Coronary artery (tissue), 2 donors: ENCODE measurements around the gene A4GALT.

Experiments used
- DNase-seq: peaks from one replicate; pipeline ENCODE4 v3.0.0-alpha.2; 2017; ENCODE audit warnings: low spot score
- H3K27ac ChIP-seq, 2 donors: fragments of 200-600 bp; sonication (generic); one replicate each; pipeline ENCODE4 v1.5.1; 2016 to 2019
- H3K4me3 ChIP-seq: fragments of 200-600 bp; sonication (generic); 2 replicates; pipeline ENCODE4 v1.5.1; 2016; ENCODE audit warnings: mild to moderate bottlenecking, moderate library complexity
- TF ChIP-seq, protein P1 (sequence below): fragments of 200-600 bp; sonication (generic); IDR thresholded peaks from one replicate; pipeline ENCODE4 v1.5.1; 2019; ENCODE audit warnings: antibody characterized with exemption

The A4GALT gene

DNA sequence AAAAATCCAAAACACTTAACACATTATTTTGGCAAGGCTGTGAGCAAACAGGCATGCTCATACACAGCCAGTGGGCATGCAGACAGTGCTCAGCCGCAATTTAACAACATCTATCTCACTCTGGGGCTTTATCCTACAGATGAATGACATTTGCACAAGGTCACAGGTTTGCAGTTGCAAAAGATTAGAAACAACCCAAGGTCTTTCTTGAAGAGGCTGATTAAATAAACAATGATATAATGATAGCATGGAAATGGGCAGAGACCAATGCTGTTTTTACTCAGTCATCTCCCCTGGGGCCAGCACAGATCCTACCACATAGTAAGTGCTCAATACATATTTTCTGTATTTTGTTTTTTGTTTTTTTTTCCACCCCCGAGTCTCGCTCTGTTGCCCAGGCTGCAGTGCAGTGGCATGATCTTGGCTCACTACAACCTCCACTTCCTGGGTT lies 9.4 kb downstream of the A4GALT start:
- TF ChIP-seq, protein P1, sequence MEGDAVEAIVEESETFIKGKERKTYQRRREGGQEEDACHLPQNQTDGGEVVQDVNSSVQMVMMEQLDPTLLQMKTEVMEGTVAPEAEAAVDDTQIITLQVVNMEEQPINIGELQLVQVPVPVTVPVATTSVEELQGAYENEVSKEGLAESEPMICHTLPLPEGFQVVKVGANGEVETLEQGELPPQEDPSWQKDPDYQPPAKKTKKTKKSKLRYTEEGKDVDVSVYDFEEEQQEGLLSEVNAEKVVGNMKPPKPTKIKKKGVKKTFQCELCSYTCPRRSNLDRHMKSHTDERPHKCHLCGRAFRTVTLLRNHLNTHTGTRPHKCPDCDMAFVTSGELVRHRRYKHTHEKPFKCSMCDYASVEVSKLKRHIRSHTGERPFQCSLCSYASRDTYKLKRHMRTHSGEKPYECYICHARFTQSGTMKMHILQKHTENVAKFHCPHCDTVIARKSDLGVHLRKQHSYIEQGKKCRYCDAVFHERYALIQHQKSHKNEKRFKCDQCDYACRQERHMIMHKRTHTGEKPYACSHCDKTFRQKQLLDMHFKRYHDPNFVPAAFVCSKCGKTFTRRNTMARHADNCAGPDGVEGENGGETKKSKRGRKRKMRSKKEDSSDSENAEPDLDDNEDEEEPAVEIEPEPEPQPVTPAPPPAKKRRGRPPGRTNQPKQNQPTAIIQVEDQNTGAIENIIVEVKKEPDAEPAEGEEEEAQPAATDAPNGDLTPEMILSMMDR, result no peak
- no peak overlapping the region for H3K4me3 ChIP-seq
- no peak for DNase-seq
- peak overlapping the region; percentile 5 to 51 for H3K27ac ChIP-seq

DNA sequence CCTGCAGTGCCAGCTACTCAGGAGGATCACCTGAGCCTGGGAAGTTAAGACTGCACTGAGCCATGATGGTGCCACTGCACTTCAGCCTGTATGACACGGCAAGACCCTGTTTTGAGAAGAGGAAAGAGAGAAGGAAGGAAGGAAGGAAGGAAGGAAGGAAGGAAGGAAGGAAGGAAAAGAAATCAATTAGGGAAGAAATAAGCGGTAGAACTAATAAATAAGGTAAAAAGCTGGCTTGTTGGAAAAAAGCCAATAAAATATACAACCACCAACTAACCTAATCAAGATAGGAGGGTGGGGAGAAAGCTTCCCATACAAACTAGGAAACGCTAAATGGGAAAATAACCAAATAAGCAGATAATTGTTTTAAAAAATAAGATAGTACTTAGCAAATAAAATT lies 12.3 kb downstream of the A4GALT start:
- no peak overlapping the region for H3K27ac ChIP-seq
- no peak for DNase-seq
- TF ChIP-seq, protein P1, result no peak
- no peak overlapping the region for H3K4me3 ChIP-seq

DNA sequence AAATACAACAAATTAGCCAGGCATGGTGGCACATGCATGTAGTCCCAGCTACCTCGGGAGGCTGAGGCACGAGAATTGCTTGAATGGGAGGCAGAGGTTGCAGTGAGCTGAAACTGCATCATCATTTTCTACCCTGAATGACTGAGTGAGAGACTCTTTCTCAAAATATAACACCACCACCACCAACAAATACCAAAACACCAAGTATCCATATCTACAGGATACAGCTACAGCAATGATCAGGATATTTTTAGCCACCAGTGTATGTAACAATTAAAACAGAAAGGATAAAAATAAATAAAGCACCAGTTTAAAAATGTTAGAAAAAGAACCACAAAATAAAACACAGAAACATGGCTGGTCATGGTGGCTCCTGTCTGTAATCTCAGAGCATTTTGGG lies 13.2 kb downstream of the A4GALT start:
- TF ChIP-seq, protein P1, result no peak
- H3K27ac ChIP-seq, result no peak overlapping the region
- no peak overlapping the region for H3K4me3 ChIP-seq
- no peak for DNase-seq

DNA sequence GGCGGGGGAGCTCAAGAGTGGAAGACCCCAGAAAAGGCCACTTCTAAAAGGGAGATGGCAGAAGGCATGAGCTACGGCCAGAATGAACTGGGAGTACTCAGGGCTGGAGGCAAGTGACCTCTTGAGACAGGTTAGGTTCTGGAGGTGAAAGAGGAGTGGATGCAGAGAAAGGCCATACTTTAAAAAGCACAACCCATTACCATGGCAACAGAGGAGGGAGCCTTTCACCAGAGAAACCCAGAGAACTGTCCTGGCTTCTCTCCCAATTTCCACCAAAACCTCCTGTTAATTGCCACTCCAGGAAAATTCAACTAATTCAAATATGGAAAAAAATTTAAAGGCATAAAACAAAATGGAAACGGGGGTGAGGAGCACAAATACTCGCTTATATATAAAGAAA lies 15.8 kb downstream of the A4GALT start:
- no peak overlapping the region for H3K4me3 ChIP-seq

DNA sequence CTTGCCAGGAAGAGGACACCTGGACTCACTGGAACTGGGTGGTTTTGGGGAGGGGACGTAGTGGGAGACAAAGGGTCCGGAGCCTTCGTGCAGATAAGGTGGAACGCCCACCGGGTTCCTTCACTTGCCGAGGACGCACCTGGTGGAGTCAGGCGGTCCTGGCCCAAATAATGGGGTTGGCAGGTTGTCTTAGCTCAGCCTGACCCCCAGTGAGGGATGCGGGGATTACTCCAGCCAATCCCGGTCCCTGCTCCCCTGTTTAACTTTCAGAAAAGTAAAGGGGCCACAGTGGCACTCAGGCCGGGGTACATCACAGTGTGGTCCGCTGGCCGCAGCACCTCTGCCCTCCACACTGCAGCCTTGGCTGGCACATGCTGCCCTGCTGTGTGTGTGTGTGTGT lies 18.0 kb downstream of the A4GALT start:
- TF ChIP-seq, protein P1, result no peak
- no peak overlapping the region for H3K27ac ChIP-seq
- DNase-seq, result no peak
- no peak overlapping the region for H3K4me3 ChIP-seq

More for the DNA sequence above, 15.8 kb downstream of the A4GALT start:
- no peak for DNase-seq
- no peak overlapping the region for H3K27ac ChIP-seq
- TF ChIP-seq, protein P1, result no peak

DNA sequence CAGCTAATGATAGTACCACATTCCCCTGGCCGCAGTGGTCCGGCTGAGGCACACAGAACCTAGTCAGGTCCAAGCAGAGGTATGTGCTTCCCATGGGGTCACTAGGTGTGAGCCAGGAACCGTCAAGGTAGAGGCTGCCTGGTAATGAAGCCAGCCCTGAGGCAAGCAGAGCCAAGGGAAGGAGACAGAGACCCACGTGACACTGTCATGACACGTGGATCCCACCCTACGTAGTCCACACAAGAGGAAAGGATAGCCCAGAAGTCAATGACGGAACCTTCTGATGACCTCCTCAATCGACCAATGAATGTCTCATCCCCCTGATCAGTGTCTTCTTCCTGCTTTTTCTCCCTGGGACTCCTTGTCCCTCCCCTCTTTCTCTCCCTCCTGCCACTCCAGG lies 19.0 kb downstream of the A4GALT start:
- TF ChIP-seq, protein P1, result no peak
- Histone ChIP-seq H3K27ac (peak overlapping the region in 1 of 2 donors; percentile 13), H3K4me3 (no peak overlapping the region)
- no peak for DNase-seq

DNA sequence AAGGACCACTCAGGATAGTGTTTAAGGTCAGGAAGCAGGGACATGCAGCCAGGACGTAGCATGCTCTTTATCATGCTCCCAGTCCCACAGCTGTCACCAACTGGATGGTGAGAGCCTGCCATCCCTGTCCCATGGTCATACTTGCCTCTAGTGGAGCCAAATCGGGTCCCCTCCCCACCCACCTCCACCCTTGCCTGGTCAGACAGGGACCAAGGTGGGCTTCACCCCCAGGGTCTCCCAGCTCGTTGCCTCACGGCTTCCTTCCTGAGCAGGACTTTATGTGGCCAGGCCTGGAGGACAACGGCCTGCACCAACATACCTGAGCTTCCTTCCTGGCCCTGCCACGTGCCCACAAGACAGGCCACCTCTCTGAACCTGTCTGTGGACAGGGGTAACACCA lies 19.8 kb downstream of the A4GALT start:
- no peak overlapping the region for H3K4me3 ChIP-seq
- H3K27ac ChIP-seq, result peak overlapping the region in 1 of 2 donors; percentile 94
- no peak for DNase-seq
- TF ChIP-seq, protein P1, result no peak
